Measurements from ENCODE around the gene TCP1. TPM values are rescaled to one million over a fixed set of nuclear protein-coding genes. Genes with fewer than 3 reads are reported as not detected.
A peak's percentile ranks its signal among the peaks of the same experiment; 100 is the strongest.

The TCP1 gene
- 167 and 173 TPM in 2 replicates for total RNA-seq
- long read RNA-seq, transcript TCP1-201 (12 exons, 2,499 nt), result major isoform, 1,793 of 1,873 reads
- long read RNA-seq, transcript TCP1-202 (11 exons, 1,878 nt), result minor isoform, 12 of 1,873 reads
- long read RNA-seq, partial matches to known transcripts, result 38 of 1,873 reads
- long read RNA-seq, other reads (novel, unspliced or antisense), result 30 of 1,873 reads

DNA sequence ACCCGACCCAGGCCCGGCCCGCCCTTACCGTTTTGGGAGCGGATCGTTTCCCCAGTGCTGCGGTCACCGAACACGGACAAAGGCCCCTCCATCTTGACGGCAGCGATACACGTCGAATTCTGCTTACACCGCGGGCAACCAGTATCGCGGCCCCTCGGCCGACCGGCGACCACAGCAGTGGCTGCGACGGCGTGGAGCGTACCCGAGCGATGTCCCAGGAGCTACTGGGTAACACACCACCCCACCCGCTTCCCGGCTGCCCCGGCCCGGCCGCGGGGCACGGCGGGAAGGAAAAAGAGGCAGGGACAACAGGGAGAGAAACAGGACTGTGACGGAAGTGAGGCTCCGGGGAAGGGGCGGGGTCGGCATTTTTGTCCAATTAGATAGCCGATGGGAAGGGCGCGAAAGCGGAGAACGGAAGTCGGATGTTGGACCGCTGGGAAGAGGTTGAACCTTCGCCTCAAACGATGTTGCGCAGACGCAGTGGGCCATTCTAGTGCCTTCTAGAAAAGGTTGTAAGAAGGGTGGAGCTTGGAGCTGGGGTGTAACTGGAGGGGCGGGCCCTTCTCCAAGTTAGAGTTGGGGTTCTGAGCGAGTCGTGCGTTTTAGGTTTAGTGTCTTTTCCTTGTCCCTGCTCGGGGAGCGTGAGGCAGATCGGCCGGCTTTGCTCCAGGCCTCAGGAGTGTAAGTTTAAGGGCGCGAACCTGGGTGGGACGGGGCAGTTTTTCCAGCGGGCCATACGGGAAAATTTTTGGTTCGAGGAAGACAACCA, at the start of gene TCP1:
Gene TCP1 (minus strand): TSS at position 226 of the 772 bp plus-strand sequence. CDS start 134 bp downstream, at position 92.
- Mint-ChIP-seq H3K4me3 (ENCODE audit: unreplicated experiment) (peak within 1 kb of the TSS; percentile 93), H3K27ac (ENCODE audit: unreplicated experiment) (peak within 1 kb of the TSS; percentile 99), H3K36me3 (ENCODE audit: unreplicated experiment) (peaks cover 36% of the 10 kb centered on the region), H3K4me1 (ENCODE audit: unreplicated experiment) (peaks cover 35% of the 10 kb centered on the region), H3K9me3 (ENCODE audit: unreplicated experiment) (no peaks in the 10 kb centered on the region), H3K27me3 (ENCODE audit: unreplicated experiment) (no peaks in the 10 kb centered on the region)
- TF ChIP-seq CTCF (IDR thresholded peaks at IDR 0.05), result no peak
- peak; percentile 99 for DNase-seq (ENCODE audit: extremely low spot score, unreplicated experiment)

GRCh38 chr6:159838020-159838744, 48.8 kb upstream of the TCP1 start:
- Mint-ChIP-seq H3K4me1 (ENCODE audit: unreplicated experiment) (no peaks in the 10 kb centered on the region), H3K36me3 (ENCODE audit: unreplicated experiment) (no peaks in the 10 kb centered on the region), H3K27ac (ENCODE audit: unreplicated experiment) (no peak overlapping the region), H3K4me3 (ENCODE audit: unreplicated experiment) (no peak overlapping the region), H3K27me3 (ENCODE audit: unreplicated experiment) (peaks cover 3% of the 10 kb centered on the region), H3K9me3 (ENCODE audit: unreplicated experiment) (no peaks in the 10 kb centered on the region)
- DNase-seq (ENCODE audit: extremely low spot score, unreplicated experiment), result no peak
- TF ChIP-seq CTCF (IDR thresholded peaks at IDR 0.05), result no peak

GRCh38 chr6:159837511-159837910, 48.1 kb upstream of the TCP1 start:
- Mint-ChIP-seq H3K4me3 (ENCODE audit: unreplicated experiment) (no peak overlapping the region), H3K27me3 (ENCODE audit: unreplicated experiment) (peaks cover 3% of the 10 kb centered on the region), H3K9me3 (ENCODE audit: unreplicated experiment) (no peaks in the 10 kb centered on the region), H3K4me1 (ENCODE audit: unreplicated experiment) (no peaks in the 10 kb centered on the region), H3K27ac (ENCODE audit: unreplicated experiment) (no peak overlapping the region), H3K36me3 (ENCODE audit: unreplicated experiment) (no peaks in the 10 kb centered on the region)
- TF ChIP-seq CTCF (IDR thresholded peaks at IDR 0.05), result no peak
- no peak for DNase-seq (ENCODE audit: extremely low spot score, unreplicated experiment)

DNA sequence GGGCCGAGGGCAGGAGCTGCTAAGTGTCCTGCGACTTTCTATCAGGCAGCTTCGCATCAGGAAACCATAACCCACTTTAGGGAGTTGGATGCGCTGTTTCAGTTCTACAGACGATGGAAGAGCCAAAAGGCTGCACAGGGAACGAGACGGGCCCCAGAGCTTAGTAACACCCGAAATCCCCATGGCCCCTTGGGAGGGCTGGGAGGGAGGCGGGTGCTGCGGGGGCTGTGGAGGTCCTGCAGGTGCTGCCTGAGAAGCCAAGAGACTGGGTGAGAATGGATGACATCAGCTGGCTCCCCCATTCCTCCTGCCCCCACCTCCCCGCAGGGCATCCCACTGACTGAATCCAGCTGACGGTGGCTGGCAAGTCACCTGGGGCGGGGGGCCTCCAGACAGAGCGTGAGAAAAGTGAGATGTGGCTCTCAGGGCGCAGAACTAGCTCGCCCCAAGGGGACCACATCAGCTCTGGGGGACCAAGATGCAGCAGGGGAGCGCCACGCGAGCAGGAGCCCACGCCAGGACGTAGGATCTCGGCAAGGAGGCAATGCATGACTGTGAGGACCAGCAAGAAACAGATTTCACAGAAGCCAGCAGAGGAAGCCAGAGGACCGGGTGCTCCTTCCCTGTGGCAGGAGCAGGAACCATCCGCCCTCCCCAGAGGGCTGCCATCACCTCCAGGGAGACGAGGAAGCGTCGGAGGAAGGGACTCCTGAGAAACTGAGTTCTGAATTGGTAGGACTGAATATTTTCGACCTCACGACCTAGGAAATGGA, 47.5 kb upstream of the TCP1 start:
- Mint-ChIP-seq H3K4me3 (ENCODE audit: unreplicated experiment) (no peak overlapping the region), H3K27ac (ENCODE audit: unreplicated experiment) (no peak overlapping the region), H3K4me1 (ENCODE audit: unreplicated experiment) (no peaks in the 10 kb centered on the region), H3K9me3 (ENCODE audit: unreplicated experiment) (no peaks in the 10 kb centered on the region), H3K36me3 (ENCODE audit: unreplicated experiment) (no peaks in the 10 kb centered on the region), H3K27me3 (ENCODE audit: unreplicated experiment) (peaks cover 3% of the 10 kb centered on the region)
- DNase-seq (ENCODE audit: extremely low spot score, unreplicated experiment), result no peak
- TF ChIP-seq CTCF (IDR thresholded peaks at IDR 0.05), result no peak

All from osteocyte (in vitro differentiated cells).